ENCODE data around the gene DLK1. TPM values are rescaled to one million over a fixed set of nuclear protein-coding genes. Genes with fewer than 3 reads are reported as not detected.

Gene DLK1
- total and polyA plus RNA-seq, 2 of the 13 experiments (the other 11 are each of a cell fraction or from before 2014, with no cell fraction given) = 95.5 to 312 TPM

DNA sequence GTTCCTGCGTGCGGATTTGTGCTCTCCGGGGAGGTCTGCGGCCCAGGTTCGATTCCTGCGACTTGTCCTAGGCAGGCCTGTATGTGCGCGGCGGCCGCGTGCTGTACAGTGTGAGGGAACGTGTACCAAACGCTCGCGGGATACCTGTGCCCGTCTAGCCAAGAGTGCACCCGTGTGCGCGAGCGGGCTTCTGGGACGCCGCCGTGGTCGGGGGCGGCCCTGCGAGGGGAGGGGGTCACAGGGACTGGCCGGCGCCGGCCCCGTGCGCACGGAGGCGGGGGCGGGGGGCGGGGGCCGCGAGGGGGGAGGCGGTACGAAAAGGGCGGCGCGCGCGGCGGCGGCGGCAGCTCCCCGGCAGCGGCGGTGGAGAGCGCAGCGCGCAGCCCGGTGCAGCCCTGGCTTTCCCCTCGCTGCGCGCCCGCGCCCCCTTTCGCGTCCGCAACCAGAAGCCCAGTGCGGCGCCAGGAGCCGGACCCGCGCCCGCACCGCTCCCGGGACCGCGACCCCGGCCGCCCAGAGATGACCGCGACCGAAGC lies at the start of gene DLK1 (continued):
- TF ChIP-seq, protein P1, sequence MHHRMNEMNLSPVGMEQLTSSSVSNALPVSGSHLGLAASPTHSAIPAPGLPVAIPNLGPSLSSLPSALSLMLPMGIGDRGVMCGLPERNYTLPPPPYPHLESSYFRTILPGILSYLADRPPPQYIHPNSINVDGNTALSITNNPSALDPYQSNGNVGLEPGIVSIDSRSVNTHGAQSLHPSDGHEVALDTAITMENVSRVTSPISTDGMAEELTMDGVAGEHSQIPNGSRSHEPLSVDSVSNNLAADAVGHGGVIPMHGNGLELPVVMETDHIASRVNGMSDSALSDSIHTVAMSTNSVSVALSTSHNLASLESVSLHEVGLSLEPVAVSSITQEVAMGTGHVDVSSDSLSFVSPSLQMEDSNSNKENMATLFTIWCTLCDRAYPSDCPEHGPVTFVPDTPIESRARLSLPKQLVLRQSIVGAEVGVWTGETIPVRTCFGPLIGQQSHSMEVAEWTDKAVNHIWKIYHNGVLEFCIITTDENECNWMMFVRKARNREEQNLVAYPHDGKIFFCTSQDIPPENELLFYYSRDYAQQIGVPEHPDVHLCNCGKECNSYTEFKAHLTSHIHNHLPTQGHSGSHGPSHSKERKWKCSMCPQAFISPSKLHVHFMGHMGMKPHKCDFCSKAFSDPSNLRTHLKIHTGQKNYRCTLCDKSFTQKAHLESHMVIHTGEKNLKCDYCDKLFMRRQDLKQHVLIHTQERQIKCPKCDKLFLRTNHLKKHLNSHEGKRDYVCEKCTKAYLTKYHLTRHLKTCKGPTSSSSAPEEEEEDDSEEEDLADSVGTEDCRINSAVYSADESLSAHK (CRISPR knock-in tag; IDR thresholded peaks at IDR 0.05; ENCODE audit: borderline replicate concordance) = no peak
- TF ChIP-seq, protein P2, sequence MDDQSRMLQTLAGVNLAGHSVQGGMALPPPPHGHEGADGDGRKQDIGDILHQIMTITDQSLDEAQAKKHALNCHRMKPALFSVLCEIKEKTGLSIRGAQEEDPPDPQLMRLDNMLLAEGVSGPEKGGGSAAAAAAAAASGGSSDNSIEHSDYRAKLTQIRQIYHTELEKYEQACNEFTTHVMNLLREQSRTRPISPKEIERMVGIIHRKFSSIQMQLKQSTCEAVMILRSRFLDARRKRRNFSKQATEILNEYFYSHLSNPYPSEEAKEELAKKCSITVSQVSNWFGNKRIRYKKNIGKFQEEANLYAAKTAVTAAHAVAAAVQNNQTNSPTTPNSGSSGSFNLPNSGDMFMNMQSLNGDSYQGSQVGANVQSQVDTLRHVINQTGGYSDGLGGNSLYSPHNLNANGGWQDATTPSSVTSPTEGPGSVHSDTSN (CRISPR knock-in tag; IDR thresholded peaks at IDR 0.05; ENCODE audit: borderline replicate concordance) = no peak
- TF ChIP-seq CCAR2 (optimal IDR thresholded peaks at IDR 0.05; ENCODE audit: low read depth, low read length) = no peak
- TF ChIP-seq KLF6 (CRISPR knock-in tag; IDR thresholded peaks at IDR 0.05) = no peak
- TF ChIP-seq ZNF530 (CRISPR knock-in tag; IDR thresholded peaks at IDR 0.05; ENCODE audit: low read depth) = no peak
- no peak for TF ChIP-seq ZNF121 (CRISPR knock-in tag; IDR thresholded peaks at IDR 0.05)
- no peak for TF ChIP-seq PCBP1 (IDR thresholded peaks at IDR 0.05; ENCODE audit: borderline replicate concordance, low read depth, low read length)
- TF ChIP-seq SNAPC2 (CRISPR knock-in tag; IDR thresholded peaks at IDR 0.05) = no peak
- no peak for TF ChIP-seq ZNF746 (CRISPR knock-in tag; IDR thresholded peaks at IDR 0.05)
- no peak for TF ChIP-seq TGIF2 (CRISPR knock-in tag; IDR thresholded peaks at IDR 0.05)
- no peak for TF ChIP-seq TMF1 (CRISPR knock-in tag; IDR thresholded peaks at IDR 0.05; ENCODE audit: low read depth)
- no peak for TF ChIP-seq HCFC1 (IDR thresholded peaks at IDR 0.05; ENCODE audit: low read depth, low read length)
- TF ChIP-seq, protein P3, sequence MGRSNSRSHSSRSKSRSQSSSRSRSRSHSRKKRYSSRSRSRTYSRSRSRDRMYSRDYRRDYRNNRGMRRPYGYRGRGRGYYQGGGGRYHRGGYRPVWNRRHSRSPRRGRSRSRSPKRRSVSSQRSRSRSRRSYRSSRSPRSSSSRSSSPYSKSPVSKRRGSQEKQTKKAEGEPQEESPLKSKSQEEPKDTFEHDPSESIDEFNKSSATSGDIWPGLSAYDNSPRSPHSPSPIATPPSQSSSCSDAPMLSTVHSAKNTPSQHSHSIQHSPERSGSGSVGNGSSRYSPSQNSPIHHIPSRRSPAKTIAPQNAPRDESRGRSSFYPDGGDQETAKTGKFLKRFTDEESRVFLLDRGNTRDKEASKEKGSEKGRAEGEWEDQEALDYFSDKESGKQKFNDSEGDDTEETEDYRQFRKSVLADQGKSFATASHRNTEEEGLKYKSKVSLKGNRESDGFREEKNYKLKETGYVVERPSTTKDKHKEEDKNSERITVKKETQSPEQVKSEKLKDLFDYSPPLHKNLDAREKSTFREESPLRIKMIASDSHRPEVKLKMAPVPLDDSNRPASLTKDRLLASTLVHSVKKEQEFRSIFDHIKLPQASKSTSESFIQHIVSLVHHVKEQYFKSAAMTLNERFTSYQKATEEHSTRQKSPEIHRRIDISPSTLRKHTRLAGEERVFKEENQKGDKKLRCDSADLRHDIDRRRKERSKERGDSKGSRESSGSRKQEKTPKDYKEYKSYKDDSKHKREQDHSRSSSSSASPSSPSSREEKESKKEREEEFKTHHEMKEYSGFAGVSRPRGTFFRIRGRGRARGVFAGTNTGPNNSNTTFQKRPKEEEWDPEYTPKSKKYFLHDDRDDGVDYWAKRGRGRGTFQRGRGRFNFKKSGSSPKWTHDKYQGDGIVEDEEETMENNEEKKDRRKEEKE (IDR thresholded peaks at IDR 0.05) = no peak
- no peak for TF ChIP-seq RNF2 (conservative IDR thresholded peaks at IDR 0.05; ENCODE audit: low read depth)
- TF ChIP-seq, protein P4, sequence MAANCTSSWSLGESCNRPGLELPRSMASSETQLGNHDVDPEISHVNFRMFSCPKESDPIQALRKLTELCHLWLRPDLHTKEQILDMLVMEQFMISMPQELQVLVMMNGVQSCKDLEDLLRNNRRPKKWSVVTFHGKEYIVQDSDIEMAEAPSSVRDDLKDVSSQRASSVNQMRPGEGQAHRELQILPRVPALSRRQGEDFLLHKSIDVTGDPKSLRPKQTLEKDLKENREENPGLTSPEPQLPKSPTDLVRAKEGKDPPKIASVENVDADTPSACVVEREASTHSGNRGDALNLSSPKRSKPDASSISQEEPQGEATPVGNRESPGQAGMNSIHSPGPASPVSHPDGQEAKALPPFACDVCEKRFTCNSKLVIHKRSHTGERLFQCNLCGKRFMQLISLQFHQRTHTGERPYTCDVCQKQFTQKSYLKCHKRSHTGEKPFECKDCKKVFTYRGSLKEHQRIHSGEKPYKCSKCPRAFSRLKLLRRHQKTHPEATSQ (CRISPR knock-in tag; IDR thresholded peaks at IDR 0.05; ENCODE audit: borderline replicate concordance) = no peak
- no peak for TF ChIP-seq KDM6A (CRISPR knock-in tag; IDR thresholded peaks at IDR 0.05; ENCODE audit: low read depth)
- TF ChIP-seq TSC22D2 (CRISPR knock-in tag; IDR thresholded peaks at IDR 0.05; ENCODE audit: borderline replicate concordance) = no peak
- no peak for TF ChIP-seq GATAD1 (CRISPR knock-in tag; IDR thresholded peaks at IDR 0.05)
- no peak for TF ChIP-seq ZNF460 (CRISPR knock-in tag; IDR thresholded peaks at IDR 0.05; ENCODE audit: borderline replicate concordance)
- TF ChIP-seq, protein P5, sequence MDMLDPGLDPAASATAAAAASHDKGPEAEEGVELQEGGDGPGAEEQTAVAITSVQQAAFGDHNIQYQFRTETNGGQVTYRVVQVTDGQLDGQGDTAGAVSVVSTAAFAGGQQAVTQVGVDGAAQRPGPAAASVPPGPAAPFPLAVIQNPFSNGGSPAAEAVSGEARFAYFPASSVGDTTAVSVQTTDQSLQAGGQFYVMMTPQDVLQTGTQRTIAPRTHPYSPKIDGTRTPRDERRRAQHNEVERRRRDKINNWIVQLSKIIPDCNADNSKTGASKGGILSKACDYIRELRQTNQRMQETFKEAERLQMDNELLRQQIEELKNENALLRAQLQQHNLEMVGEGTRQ (IDR thresholded peaks at IDR 0.05; ENCODE audit: low read depth, low read length) = no peak
- TF ChIP-seq, protein P5 (CRISPR knock-in tag; IDR thresholded peaks at IDR 0.05; ENCODE audit: borderline replicate concordance) = no peak
